CD14-positive monocyte (primary cell): Measurements from ENCODE around the gene PPRC1. TPM values are rescaled to one million over a fixed set of nuclear protein-coding genes. Genes with fewer than 3 reads are reported as not detected.

Source experiments
- DNase-seq, 3 donors: peaks; one replicate each; pipeline ENCODE4 v3.0.0-alpha.2; 2011 to 2022
- H2AFZ ChIP-seq: 2 replicates; pipeline ENCODE4 v1.6.0; 2012; ENCODE audit warnings: mild to moderate bottlenecking, low read depth, low read length, inconsistent platforms; ENCODE audit not compliant: insufficient read depth, poor library complexity, severe bottlenecking
- H3K27ac ChIP-seq, 2 donors: 1 replicate in 1 of 2; 2 replicates in 1 of 2; pipeline ENCODE4 v1.5.1; 2012 to 2013; ENCODE audit warnings: low read length in 2 of 2, control low read depth in 1 of 2, inconsistent platforms in 1 of 2, low read depth in 1 of 2, mild to moderate bottlenecking in 1 of 2
- H3K27me3 ChIP-seq, 2 donors: one replicate each; pipeline versions ENCODE4 v1.6.0 to v1.6.1; 2011 to 2013; ENCODE audit warnings: low read length in 2 of 2; ENCODE audit not compliant: control insufficient read depth in 2 of 2, insufficient read depth in 2 of 2
- H3K36me3 ChIP-seq, 2 donors: replicated peaks in 1 of 2; 1 replicate in 1 of 2; 2 replicates in 1 of 2; pipeline versions ENCODE4 v1.5.1 to v1.6.1; 2012 to 2013; ENCODE audit warnings: low read length in 2 of 2, control low read depth in 1 of 2, inconsistent platforms in 1 of 2, mild to moderate bottlenecking in 1 of 2; ENCODE audit not compliant: insufficient read depth in 2 of 2, control insufficient read depth in 1 of 2
- H3K4me1 ChIP-seq, 2 donors: 1 replicate in 1 of 2; 2 replicates in 1 of 2; pipeline versions ENCODE4 v1.5.1 to v1.6.1; 2012 to 2013; ENCODE audit warnings: low read length in 2 of 2, control low read depth in 1 of 2, inconsistent platforms in 1 of 2, mild to moderate bottlenecking in 1 of 2, moderate library complexity in 1 of 2; ENCODE audit not compliant: insufficient read depth in 2 of 2, control insufficient read depth in 1 of 2
- H3K4me2 ChIP-seq: replicated peaks from 2 replicates; pipeline ENCODE3; 2012; ENCODE audit warnings: low read length, moderate library complexity, mild to moderate bottlenecking; ENCODE audit not compliant: poor library complexity, severe bottlenecking; ENCODE audit errors: extremely low read depth
- H3K4me3 ChIP-seq, 3 experiments: fragments of 200-600 bp in 1 of 3; sonication (generic) in 1 of 3; replicated peaks in 1 of 3; 1 replicate in 2 of 3; 2 replicates in 1 of 3; pipeline ENCODE4 v1.5.1; 2011 to 2013; ENCODE audit warnings: low read length in 3 of 3, mild to moderate bottlenecking in 3 of 3, control low read depth in 2 of 3, low read depth in 2 of 3, inconsistent platforms in 1 of 3, moderate library complexity in 1 of 3
- H3K79me2 ChIP-seq: 2 replicates; pipeline ENCODE4 v1.6.0; 2012; ENCODE audit warnings: mild to moderate bottlenecking, control low read depth, inconsistent platforms, low read length, moderate library complexity; ENCODE audit not compliant: insufficient read depth
- H3K9ac ChIP-seq: 2 replicates; pipeline ENCODE4 v1.6.0; 2017; ENCODE audit warnings: low read length, mild to moderate bottlenecking; ENCODE audit not compliant: insufficient read depth, poor library complexity, severe bottlenecking
- H3K9me3 ChIP-seq, 2 donors: replicated peaks in 1 of 2; 1 replicate in 1 of 2; 2 replicates in 1 of 2; pipeline versions ENCODE4 v1.5.1 to v1.6.1; 2012 to 2013; ENCODE audit warnings: low read length in 2 of 2, control low read depth in 1 of 2; ENCODE audit not compliant: control insufficient read depth in 1 of 2, insufficient read depth in 1 of 2
- H4K20me1 ChIP-seq: 2 replicates; pipeline ENCODE4 v1.6.0; 2012; ENCODE audit warnings: mild to moderate bottlenecking, low read length, control low read depth, moderate library complexity; ENCODE audit not compliant: insufficient read depth
- H3K27ac Mint-ChIP-seq, 7 donors: one replicate each; pipeline ENCODE4 v1.8.0; 2020; ENCODE audit warnings: mild to moderate bottlenecking in 7 of 7, mixed read lengths in 7 of 7, moderate library complexity in 6 of 7, inconsistent platforms in 2 of 7
- H3K27me3 Mint-ChIP-seq, 3 donors: one replicate each; pipeline ENCODE4 v1.8.0; 2021 to 2022; ENCODE audit warnings: low read depth in 3 of 3, mild to moderate bottlenecking in 3 of 3, mixed read lengths in 3 of 3, moderate library complexity in 3 of 3, inconsistent platforms in 1 of 3
- H3K36me3 Mint-ChIP-seq, 2 donors: one replicate each; pipeline ENCODE4 v1.8.0; 2020; ENCODE audit warnings: mixed read lengths in 2 of 2, inconsistent platforms in 1 of 2, mild to moderate bottlenecking in 1 of 2
- H3K4me1 Mint-ChIP-seq: one replicate; pipeline ENCODE4 v1.8.0; 2020; ENCODE audit warnings: mild to moderate bottlenecking, mixed read lengths
- H3K4me3 Mint-ChIP-seq, 2 donors: one replicate each; pipeline ENCODE4 v1.8.0; 2020; ENCODE audit warnings: mild to moderate bottlenecking in 2 of 2, mixed read lengths in 2 of 2, moderate library complexity in 1 of 2
- H3K9me3 Mint-ChIP-seq, 7 donors: one replicate each; pipeline ENCODE4 v1.8.0; 2020 to 2022; ENCODE audit warnings: mixed read lengths in 7 of 7, mild to moderate bottlenecking in 6 of 7, moderate library complexity in 6 of 7, inconsistent platforms in 2 of 7
- CTCF ChIP-seq: fragments of 200-600 bp; IDR thresholded peaks from one replicate; pipeline ENCODE4 v1.8.0; 2022; ENCODE audit warnings: antibody characterized with exemption, mild to moderate bottlenecking
- WGBS: methylation state at CpG from one replicate; pipeline ENCODE4 v1.1.5; 2013; ENCODE audit warnings: missing lambda C conversion rate; ENCODE audit not compliant: insufficient coverage; 5-methylcytosine and 5-hydroxymethylcytosine counted together
- intact Hi-C, 2 donors: fragments of 100-400 bp; cut with micrococcal nuclease; formaldehyde crosslinking; loops; one replicate each; pipeline versions ENCODE4 v1.15.0 to v1.15.1; 2023
- polyA plus RNA-seq, 3 donors: library from polyadenylated mRNA; depleted of rRNA in 1 of 3; unstranded in 2 of 3; stranded (reverse) in 1 of 3; fragments of 300-500 nt in 2 of 3; fragments of >200 nt in 1 of 3; fragmentation: Illumina TruSeq in 2 of 3; gene quantifications; 1 replicate in 2 of 3; 2 replicates in 1 of 3; pipeline ENCODE4 v1.2.3, GENCODE V29; 2012 to 2021

Gene PPRC1
- polyA plus RNA-seq, 3 donors: 1.1 to 15.6 (median 2.5) TPM

GRCh38 chr10:102111276-102111675 lies 21.6 kb upstream of the PPRC1 start:
- H3K36me3 Mint-ChIP-seq: peaks cover 43 to 53% of the 10 kb centered on the region in 2 donors
- Histone ChIP-seq H4K20me1 (peaks cover 81% of the 10 kb centered on the region), H2AFZ (no peak overlapping the region), H3K4me2 (no peak overlapping the region), H3K9me3 (no peaks in the 10 kb centered on the region), H3K27ac (no peak overlapping the region), H3K9ac (no peak overlapping the region), H3K36me3 (peaks cover 48 to 58% of the 10 kb centered on the region in 2 donors), H3K4me3 (no peak overlapping the region), H3K27me3 (no peaks in the 10 kb centered on the region), H3K79me2 (peaks cover 54% of the 10 kb centered on the region), H3K4me1 (peaks cover 31 to 32% of the 10 kb centered on the region in 2 donors)
- whole genome bisulfite sequencing: 89% methylated on average over 9 of the region's 12 CpGs
- peaks cover 0 to 2% (median 0%) of the 10 kb centered on the region in 7 donors for H3K9me3 Mint-ChIP-seq
- no peaks in the 10 kb centered on the region for H3K27me3 Mint-ChIP-seq
- H3K27ac Mint-ChIP-seq: peak overlapping the region in 1 of 7 donors; percentile 48
- no peak for DNase-seq
- TF ChIP-seq CTCF: no peak
- peaks cover 28% of the 10 kb centered on the region for H3K4me1 Mint-ChIP-seq
- H3K4me3 Mint-ChIP-seq: no peak overlapping the region
- intact Hi-C loops: no loop called here

GRCh38 chr10:102112210-102112817 lies 20.5 kb upstream of the PPRC1 start:
- H3K4me1 ChIP-seq: peaks cover 41 to 42% of the 10 kb centered on the region in 2 donors
- Mint-ChIP-seq H3K4me1 (peaks cover 39% of the 10 kb centered on the region), H3K27ac (no peak overlapping the region), H3K36me3 (peaks cover 43 to 46% of the 10 kb centered on the region in 2 donors), H3K27me3 (no peaks in the 10 kb centered on the region), H3K9me3 (peaks cover 0 to 2% (median 0%) of the 10 kb centered on the region in 7 donors), H3K4me3 (no peak overlapping the region)
- peaks cover 42 to 48% of the 10 kb centered on the region in 2 donors for H3K36me3 ChIP-seq
- H2AFZ ChIP-seq: no peak overlapping the region
- H4K20me1 ChIP-seq: peaks cover 81% of the 10 kb centered on the region
- peaks cover 65% of the 10 kb centered on the region for H3K79me2 ChIP-seq
- H3K27me3 ChIP-seq: no peaks in the 10 kb centered on the region
- H3K27ac ChIP-seq: peak overlapping the region in 1 of 2 donors; percentile 86
- H3K4me3 ChIP-seq: no peak overlapping the region
- no peak overlapping the region for H3K9ac ChIP-seq
- no peaks in the 10 kb centered on the region for H3K9me3 ChIP-seq
- no peak overlapping the region for H3K4me2 ChIP-seq
- no CpG with 5 or more reads among the region's 3 CpGs for WGBS
- intact Hi-C loops: no loop called here
- peak in 1 of 3 donors; percentile 3 for DNase-seq
- TF ChIP-seq CTCF: peak; percentile 26
